Vagina (tissue), 2 donors: ENCODE results near the gene DPP6.

ENCODE experiments used
- POLR2A ChIP-seq, 2 donors: fragments of 450-650 bp; IDR thresholded peaks; one replicate each; pipeline ENCODE4 v1.6.1; 2017; ENCODE audit warnings: antibody characterized with exemption in 2 of 2, mild to moderate bottlenecking in 2 of 2, moderate library complexity in 2 of 2
- TF ChIP-seq, protein P1 (sequence below), 3 experiments: fragments of 450-650 bp in 2 of 3; fragments of 200-600 bp in 1 of 3; sonication (generic) in 1 of 3; IDR thresholded peaks; one replicate each; pipeline ENCODE4 v1.5.1; 2017 to 2019; ENCODE audit warnings: antibody characterized with exemption in 3 of 3, mild to moderate bottlenecking in 2 of 3, moderate library complexity in 2 of 3

DNA sequence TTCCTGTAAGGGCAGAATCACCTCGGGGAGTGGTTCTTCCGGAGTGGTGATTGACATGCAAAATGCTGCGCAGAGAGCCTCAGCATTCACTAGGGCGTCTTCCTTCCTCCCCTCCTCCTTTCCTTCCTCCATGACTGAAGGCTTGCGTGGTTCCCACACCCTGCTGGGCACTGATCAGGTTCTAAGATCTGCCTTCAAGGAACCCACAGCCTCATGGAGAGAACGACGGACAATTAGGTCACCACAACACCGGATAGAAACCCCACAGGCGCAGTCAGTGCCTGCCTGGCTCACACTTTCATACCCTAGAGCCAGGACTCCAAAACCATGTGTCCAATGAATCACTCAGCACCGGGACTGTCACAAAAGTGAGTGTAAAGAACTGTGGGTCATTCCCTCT lies 131.3 kb downstream of the DPP6 start:
- TF ChIP-seq, protein P1, sequence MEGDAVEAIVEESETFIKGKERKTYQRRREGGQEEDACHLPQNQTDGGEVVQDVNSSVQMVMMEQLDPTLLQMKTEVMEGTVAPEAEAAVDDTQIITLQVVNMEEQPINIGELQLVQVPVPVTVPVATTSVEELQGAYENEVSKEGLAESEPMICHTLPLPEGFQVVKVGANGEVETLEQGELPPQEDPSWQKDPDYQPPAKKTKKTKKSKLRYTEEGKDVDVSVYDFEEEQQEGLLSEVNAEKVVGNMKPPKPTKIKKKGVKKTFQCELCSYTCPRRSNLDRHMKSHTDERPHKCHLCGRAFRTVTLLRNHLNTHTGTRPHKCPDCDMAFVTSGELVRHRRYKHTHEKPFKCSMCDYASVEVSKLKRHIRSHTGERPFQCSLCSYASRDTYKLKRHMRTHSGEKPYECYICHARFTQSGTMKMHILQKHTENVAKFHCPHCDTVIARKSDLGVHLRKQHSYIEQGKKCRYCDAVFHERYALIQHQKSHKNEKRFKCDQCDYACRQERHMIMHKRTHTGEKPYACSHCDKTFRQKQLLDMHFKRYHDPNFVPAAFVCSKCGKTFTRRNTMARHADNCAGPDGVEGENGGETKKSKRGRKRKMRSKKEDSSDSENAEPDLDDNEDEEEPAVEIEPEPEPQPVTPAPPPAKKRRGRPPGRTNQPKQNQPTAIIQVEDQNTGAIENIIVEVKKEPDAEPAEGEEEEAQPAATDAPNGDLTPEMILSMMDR (IDR thresholded peaks at IDR 0.05) = no peak
- TF ChIP-seq POLR2A (IDR thresholded peaks at IDR 0.05) = no peak
